GM12864 (cell line): ENCODE results near the gene LIN9.
"Not testable (repeated sequence)": the region's sequence is repeated elsewhere in the genome, so short reads cannot be mapped to it uniquely, and the experiment has no call there.

ENCODE experiments used
- DNase-seq: peaks from one replicate; pipeline ENCODE4 v3.0.0-alpha.2; 2011; ENCODE audit warnings: low read depth
- H3K4me3 ChIP-seq: 2 replicates; pipeline ENCODE4 v1.5.1; 2011; ENCODE audit warnings: mild to moderate bottlenecking, low read depth, low read length, control low read depth
- CTCF ChIP-seq: IDR thresholded peaks from 2 replicates; pipeline ENCODE4 v1.5.1; 2011; ENCODE audit warnings: low read depth, mild to moderate bottlenecking, moderate library complexity, low read length, control low read depth, inconsistent platforms; ENCODE audit errors: missing control alignments

The LIN9 gene

DNA sequence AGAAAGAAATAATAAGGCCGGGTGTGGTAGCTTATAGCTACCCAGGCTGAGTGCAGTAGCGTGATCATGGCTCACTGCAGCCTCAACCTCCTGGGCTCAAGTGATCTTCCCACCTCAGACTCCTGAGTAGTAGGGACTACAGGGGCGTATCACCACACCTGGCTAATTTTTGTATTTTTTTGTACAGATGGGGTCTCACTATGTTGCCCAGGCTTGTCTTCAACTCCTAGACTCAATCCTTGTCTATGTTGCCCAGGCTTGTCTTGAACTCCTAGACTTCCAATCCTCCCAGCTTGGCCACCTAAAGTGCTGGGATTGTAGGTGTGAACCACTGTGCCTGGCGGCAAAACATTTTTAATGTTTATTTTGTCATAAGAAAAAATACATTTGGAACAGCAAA is 55.0 kb downstream of the LIN9 start:
- DNase-seq: no peak
- TF ChIP-seq CTCF: no peak

DNA sequence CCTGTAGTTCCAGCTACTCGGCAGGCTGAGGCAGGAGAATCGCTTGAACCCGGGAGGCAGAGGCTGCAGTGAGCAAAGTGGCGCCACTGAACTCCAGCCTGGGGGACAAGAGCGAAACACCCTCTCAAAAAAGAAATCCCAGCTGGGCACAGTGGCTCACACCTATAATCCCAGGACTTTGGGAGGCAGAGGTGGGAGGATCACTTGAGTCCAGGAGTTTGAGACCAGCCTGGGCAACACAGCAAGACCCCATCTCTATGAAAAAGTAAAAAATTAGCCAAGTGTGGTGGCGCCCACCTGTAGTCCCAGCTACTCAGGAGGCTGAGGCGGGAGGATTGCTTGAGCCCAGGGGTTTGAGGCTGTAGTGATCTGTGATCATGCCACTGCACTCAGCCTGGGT is 56.1 kb downstream of the LIN9 start:
- H3K4me3 ChIP-seq, DNase-seq: not testable (repeated sequence)

More for the DNA sequence above, 55.0 kb downstream of the LIN9 start:
- H3K4me3 ChIP-seq: no peak overlapping the region

DNA sequence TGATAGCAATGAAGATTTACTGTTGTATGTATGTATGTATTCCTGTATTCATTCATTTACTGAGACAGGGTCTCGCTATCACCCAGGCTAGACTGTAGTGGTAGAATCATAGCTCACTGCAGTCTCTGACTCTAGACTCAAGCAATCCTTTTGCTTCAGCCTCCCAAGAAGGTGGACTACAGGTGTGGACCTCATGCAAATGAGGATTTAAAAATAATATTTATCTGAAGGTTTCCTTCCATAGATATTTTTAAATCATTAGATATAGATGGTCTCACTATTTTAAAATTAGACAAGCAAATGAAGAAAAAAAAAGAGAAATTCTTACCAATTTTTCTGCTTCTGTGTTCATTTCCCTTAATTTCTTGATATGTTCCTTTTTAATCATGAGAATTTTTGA is 58.5 kb downstream of the LIN9 start:
- H3K4me3 ChIP-seq: no peak overlapping the region
- no peak for TF ChIP-seq CTCF
- DNase-seq: no peak

DNA sequence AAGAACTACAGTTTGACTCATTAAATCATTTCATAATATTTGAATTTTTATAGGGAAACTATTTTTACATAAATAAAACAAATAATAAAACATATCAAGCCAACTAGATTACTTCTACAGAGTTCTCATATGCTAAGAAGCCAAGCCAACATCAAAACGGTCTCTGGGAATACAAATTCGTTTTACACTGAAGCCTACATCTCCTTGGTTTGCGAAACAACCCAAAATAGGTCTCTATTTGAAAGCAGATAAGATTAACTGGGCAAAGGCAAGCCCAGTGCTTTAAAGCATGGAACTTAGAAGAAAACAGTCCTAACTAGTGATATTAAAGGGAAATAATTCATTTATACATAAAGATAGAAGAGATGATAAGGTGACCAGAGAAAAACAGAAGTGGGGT is 60.2 kb downstream of the LIN9 start:
- TF ChIP-seq CTCF: no peak
- no peak overlapping the region for H3K4me3 ChIP-seq
- no peak for DNase-seq

- TF ChIP-seq CTCF: no peak
- DNase-seq: no peak
- no peak overlapping the region for H3K4me3 ChIP-seq
These were observed 60.9 kb downstream of the LIN9 start for GRCh38 chr1:226248091-226248490.

GRCh38 chr1:226239421-226239820 is 69.5 kb downstream of the LIN9 start:
- no peak for DNase-seq
- H3K4me3 ChIP-seq: no peak overlapping the region
- no peak for TF ChIP-seq CTCF

DNA sequence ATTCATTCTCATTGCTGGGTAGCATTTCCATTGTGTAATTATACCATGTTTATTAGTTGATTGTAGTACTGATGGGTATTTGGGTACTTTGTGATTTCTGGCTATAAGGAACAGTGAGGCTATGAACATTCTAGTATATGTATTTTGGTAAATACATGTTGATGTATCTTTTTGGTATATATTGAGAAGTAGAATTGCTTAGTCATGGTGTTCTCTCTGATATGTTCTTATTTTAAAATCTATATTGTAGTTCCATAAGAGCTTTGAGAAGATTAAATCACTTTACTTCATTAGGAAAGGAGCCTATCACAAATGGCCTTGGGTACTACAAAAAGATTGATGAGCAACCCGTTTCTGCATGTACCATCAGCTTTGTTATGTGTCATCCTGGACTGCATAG is 72.1 kb downstream of the LIN9 start:
- H3K4me3 ChIP-seq: no peak overlapping the region
- DNase-seq: no peak
- TF ChIP-seq CTCF: no peak

- no peak for DNase-seq
- no peak overlapping the region for H3K4me3 ChIP-seq
- no peak for TF ChIP-seq CTCF
These were observed 75.2 kb downstream of the LIN9 start for GRCh38 chr1:226233806-226234205.
